Mucosa of rectum (tissue), 2 donors: ENCODE results near the gene PPM1M.

Source experiments
- H3K27ac ChIP-seq, 2 donors: one replicate each; pipeline ENCODE4 v1.7.0; 2013; ENCODE audit warnings: inconsistent platforms in 2 of 2, low read depth in 2 of 2, low read length in 2 of 2
- H3K27me3 ChIP-seq, 2 donors: one replicate each; pipeline ENCODE4 v1.7.0; 2013; ENCODE audit warnings: low read length in 2 of 2; ENCODE audit not compliant: control insufficient read depth in 2 of 2, insufficient read depth in 2 of 2
- H3K36me3 ChIP-seq, 2 donors: one replicate each; pipeline ENCODE4 v1.7.0; 2013; ENCODE audit warnings: low read length in 2 of 2; ENCODE audit not compliant: control insufficient read depth in 2 of 2, insufficient read depth in 2 of 2
- H3K4me1 ChIP-seq, 2 donors: one replicate each; pipeline ENCODE4 v1.7.0; 2013; ENCODE audit warnings: low read length in 2 of 2, mild to moderate bottlenecking in 1 of 2; ENCODE audit not compliant: control insufficient read depth in 2 of 2, insufficient read depth in 2 of 2
- H3K4me3 ChIP-seq, 2 donors: one replicate each; pipeline ENCODE4 v1.7.0; 2013; ENCODE audit warnings: low read length in 2 of 2
- H3K9ac ChIP-seq, 2 donors: one replicate each; pipeline ENCODE4 v1.7.0; 2013; ENCODE audit warnings: low read length in 2 of 2, low read depth in 1 of 2, mild to moderate bottlenecking in 1 of 2
- H3K9me3 ChIP-seq, 2 donors: one replicate each; pipeline ENCODE4 v1.7.0; 2013; ENCODE audit warnings: low read length in 2 of 2; ENCODE audit not compliant: control insufficient read depth in 2 of 2
- donor health status: healthy.
- donor health status: Normal muscosa, but diverticular disease.

Gene PPM1M

DNA sequence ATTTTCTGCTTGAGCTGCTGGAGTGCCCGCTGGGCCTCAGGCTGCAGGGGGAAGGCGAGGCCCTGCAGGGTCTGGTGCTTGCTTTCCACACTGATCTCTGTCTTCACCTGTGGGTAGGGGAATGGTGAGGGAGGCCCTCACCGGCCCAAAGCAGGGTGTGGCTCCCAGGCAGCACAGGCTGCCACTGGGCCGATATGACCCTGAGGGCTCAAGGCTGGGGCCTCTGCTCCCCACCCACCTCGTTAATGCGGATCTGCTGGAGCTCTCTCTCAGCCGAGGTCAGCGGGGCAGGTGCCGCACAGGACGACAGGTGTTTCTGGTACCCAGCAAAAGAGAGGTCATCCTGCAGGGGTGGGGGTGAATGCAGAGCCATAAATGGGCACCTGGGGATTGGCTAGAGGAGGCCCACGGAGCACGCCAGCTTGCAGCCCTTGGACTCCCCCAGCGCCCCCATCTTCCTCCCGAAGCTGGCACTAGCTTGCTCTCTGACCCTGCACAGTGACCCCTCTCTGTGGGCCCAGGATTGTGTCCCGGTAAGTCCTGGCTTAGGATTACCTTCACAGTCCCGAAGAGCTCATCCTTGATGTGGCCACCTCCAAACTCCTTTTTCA, 14.6 kb upstream of the PPM1M start:
- H3K9ac ChIP-seq: no peak overlapping the region
- H3K27ac ChIP-seq: no peak overlapping the region
- H3K4me1 ChIP-seq: peaks cover 0 to 8% of the 10 kb centered on the region in 2 donors
- peaks cover 28 to 41% of the 10 kb centered on the region in 2 donors for H3K36me3 ChIP-seq
- no peaks in the 10 kb centered on the region for H3K9me3 ChIP-seq
- H3K27me3 ChIP-seq: no peaks in the 10 kb centered on the region
- no peak overlapping the region for H3K4me3 ChIP-seq

DNA sequence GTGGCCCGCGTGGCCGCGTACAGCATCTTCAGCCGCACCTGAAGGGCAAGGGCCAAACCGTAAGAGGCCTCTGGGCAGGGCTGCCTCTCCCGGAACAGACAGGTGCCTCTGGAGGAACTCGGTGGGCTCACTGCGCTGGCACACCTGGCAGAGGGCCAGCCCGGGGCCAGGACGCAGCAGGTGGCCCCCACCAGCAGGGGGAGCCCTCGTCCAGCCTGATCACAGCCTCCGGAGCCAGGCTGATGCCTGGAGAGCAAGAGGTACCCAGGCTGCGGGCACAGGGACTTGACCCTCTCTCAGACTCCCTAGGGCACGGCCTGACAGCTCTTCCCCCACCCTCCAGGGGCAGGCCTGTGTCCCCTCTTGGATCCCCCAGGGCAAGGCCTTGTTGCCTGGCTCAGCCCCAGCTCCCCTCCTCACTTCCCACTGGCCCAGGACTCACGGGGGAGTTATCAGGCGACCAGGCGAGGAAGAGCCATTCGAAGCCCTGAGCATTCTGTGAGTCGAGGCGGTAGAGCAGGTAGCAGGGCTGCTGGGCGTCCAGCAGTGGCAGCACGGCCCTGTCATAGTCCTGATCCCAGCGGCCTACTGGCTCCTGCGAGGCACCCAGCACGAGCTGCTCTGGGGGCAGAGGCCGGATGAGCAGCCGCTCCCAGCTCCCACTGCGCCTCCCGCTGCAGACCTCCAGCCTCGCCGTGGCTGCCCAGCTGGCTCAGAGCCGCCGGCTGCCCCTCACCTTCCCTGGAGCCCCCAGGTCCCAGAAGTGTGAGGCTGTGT, 13.9 kb upstream of the PPM1M start:
- no peaks in the 10 kb centered on the region for H3K9me3 ChIP-seq
- peaks cover 28 to 41% of the 10 kb centered on the region in 2 donors for H3K36me3 ChIP-seq
- H3K27ac ChIP-seq: no peak overlapping the region
- no peaks in the 10 kb centered on the region for H3K27me3 ChIP-seq
- no peak overlapping the region for H3K9ac ChIP-seq
- no peak overlapping the region for H3K4me3 ChIP-seq
- H3K4me1 ChIP-seq: peaks cover 5 to 10% of the 10 kb centered on the region in 2 donors

DNA sequence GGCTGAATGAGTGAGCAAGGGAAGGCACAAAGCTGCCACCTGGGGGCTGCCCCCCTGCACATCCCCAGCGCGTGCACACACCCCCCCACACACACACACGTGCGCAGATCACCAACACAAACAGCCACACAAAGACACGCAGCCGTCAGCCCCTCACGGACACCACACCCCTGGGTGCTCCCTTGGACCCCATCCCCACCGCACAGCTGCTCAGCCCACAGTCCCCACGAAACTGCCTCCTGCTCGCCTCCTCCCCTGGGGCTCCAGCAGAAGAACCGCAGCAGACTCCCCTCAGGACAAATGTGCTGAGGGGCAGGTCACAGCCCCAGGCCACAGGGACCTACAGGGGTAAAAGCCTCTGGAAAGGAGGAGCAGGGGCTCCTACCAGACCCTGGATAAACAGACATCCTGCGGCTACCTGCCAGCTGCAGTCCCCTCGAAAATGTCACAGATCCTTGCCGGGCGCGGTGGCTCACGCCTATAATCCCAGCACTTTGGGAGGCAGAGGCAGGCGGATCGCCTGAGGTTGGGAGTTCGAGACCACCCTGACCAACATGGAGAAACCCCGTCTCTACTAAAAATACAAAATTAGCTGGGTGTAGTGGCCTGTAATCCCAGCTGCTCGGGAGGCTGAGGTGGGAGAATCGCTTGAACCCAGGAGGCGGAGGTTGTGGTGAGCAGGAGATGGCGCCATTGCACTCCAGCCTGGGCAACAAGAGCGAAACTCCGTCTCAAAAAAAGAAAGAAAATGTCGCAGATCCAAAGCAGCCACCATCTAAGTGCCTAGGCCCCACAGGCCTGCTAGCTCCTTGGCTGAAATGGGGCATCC, 13.1 kb upstream of the PPM1M start:
- Histone ChIP-seq H3K27me3 (no peaks in the 10 kb centered on the region), H3K4me1 (peaks cover 12 to 18% of the 10 kb centered on the region in 2 donors), H3K4me3 (no peak overlapping the region), H3K27ac (no peak overlapping the region), H3K36me3 (peaks cover 28 to 40% of the 10 kb centered on the region in 2 donors), H3K9ac (no peak overlapping the region), H3K9me3 (no peaks in the 10 kb centered on the region)

DNA sequence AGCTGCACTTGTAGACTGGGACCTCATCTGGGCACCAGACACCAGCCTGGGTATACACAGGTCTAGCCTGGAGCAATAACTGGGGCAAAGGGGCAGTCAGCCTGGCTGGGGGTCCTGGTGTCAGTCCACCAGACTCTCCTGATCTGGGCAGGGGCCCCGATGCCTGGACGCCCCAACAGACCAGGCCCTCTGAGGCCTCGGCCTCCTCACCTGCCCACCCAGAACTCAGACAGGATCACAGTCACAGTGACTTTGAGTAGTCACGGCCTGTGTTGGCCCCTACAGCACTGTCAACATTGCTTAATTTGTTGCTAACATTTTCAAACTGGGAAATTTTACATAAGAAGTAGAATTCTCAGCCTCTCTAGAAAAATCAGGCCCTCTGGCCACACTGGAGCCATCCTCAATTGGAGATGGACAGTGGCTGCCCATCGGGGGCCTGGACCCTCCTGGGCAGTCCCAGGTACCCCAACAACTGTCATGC, 12.4 kb upstream of the PPM1M start:
- H3K27ac ChIP-seq: no peak overlapping the region
- no peaks in the 10 kb centered on the region for H3K27me3 ChIP-seq
- no peak overlapping the region for H3K9ac ChIP-seq
- no peak overlapping the region for H3K4me3 ChIP-seq
- H3K36me3 ChIP-seq: peaks cover 28 to 37% of the 10 kb centered on the region in 2 donors
- H3K4me1 ChIP-seq: peaks cover 18 to 25% of the 10 kb centered on the region in 2 donors
- no peaks in the 10 kb centered on the region for H3K9me3 ChIP-seq

DNA sequence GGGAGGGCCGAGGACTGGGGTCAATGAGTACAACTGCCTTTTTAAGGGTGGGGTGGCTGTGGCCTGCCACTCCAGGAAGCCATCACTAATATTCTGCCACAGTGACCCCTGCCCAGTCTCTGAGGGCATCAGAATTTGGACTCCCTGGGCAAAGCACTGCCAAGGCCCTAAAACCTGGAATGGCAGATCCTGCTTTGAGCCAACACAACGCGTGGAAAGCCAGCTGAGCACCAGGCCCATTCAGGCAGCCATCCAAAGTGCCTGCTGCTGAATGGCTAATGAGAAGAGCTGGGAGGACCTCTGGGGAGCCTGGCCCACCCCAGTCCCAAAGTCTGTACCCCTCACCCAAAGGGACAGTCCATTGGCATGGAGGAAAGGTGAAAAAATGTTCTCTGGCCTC, 11.6 kb upstream of the PPM1M start:
- Histone ChIP-seq H3K27me3 (no peaks in the 10 kb centered on the region), H3K4me1 (peaks cover 22 to 29% of the 10 kb centered on the region in 2 donors), H3K9ac (no peak overlapping the region), H3K36me3 (peaks cover 25 to 34% of the 10 kb centered on the region in 2 donors), H3K4me3 (no peak overlapping the region), H3K27ac (no peak overlapping the region), H3K9me3 (no peaks in the 10 kb centered on the region)

DNA sequence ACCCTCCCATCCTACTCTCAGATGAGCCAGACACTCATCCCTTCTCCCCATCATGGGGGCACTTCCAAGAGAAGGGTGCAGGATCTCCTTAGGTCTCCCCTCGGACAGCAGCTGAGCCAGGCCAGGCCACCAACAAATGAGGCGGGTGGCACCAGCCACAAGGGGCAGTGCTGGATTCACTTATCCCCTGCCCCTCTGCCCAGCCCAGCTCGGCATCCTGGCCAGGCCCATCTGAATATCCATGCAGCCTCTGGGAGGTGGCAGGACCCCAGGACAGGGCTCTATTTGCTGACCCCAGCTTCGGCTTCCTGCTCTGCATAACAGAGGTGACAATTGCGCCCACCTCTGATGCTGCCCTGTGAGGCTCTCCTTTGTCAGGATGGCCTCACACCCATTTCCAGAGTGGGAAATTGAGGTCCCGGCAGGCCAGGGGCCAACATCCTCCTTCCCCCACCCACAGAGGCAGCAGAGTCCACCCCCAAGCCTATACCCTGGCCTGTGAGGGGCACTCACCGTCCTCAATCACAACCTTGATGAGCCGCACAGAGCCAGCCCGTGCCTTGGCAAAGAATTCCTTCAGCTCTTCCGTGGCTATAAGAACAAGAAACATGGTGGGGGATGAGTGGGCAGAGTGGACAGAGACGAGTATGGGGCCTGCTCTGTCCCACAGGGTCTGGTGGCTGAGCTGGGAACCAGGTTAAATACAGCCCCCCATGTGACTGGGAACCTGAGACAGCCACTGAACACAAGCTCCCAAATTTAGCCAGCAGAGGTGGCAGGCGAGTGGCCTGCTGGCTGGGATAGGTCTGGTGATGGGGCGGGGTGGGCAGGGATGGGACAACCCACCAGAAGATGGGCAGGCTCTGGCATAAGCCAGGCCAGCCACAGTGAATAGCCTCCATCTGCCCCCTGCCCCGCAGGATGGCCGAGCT, 10.8 kb upstream of the PPM1M start:
- no peak overlapping the region for H3K9ac ChIP-seq
- H3K9me3 ChIP-seq: no peaks in the 10 kb centered on the region
- H3K36me3 ChIP-seq: peaks cover 17 to 26% of the 10 kb centered on the region in 2 donors
- H3K4me1 ChIP-seq: peaks cover 22 to 30% of the 10 kb centered on the region in 2 donors
- H3K27ac ChIP-seq: no peak overlapping the region
- H3K4me3 ChIP-seq: no peak overlapping the region
- H3K27me3 ChIP-seq: no peaks in the 10 kb centered on the region

DNA sequence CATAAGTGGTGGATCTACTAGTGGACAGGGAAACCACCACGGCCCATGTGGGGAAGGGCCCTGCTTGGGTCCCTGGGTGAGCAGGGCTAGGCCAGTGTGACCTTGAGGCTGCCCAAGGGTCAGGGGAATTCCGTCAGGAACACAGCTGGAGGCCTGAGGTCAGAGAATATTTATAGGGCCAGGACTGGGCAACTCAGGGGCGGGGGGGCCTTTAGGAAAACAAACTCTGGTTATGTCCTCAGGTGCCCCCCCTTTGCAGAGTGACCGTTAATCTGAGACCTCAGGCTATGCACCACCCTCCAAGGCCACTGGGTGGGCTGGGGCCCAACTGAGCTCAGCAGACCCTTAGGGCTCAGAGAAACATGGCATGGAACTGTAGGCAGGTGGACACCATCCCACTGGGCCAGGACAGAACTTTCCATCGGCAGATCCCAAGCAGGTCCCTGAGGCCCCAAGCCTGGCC, 9.1 kb upstream of the PPM1M start:
- Histone ChIP-seq H3K4me1 (peaks cover 25 to 36% of the 10 kb centered on the region in 2 donors), H3K27me3 (no peaks in the 10 kb centered on the region), H3K9me3 (no peaks in the 10 kb centered on the region), H3K27ac (no peak overlapping the region), H3K9ac (no peak overlapping the region), H3K4me3 (no peak overlapping the region), H3K36me3 (peaks cover 2 to 10% of the 10 kb centered on the region in 2 donors)

DNA sequence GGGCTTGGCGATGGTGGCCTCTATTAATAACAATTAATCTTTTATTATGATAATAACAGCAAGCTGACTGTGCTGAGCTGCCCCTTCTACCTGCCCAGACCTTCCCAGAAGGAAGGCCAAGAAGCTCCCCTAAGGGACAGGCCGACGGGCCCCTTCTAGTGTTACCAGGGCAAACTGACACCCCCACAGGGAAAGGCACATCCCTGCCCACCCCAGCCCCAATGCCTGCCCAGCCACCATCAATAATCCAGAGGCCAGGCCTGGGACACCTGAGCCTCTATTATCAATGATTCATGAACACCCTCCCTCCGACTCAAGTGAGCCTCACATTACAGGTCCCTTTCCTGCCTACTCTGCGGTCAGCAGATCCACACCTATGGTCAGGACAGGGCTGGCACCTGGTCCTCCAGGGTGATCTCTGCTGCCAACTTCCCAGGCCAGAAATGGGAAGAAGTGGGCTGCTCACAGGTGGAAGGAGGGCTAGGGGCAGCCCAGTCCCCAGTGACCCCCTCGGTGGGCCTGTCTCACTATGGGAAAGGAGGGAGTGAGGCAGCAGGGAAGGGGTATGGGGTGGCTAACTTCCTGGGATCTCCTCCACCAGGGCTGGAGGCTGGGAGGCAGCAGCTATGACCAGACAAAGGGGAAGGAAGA, 8.4 kb upstream of the PPM1M start:
- Histone ChIP-seq H3K4me1 (peaks cover 25 to 33% of the 10 kb centered on the region in 2 donors), H3K9ac (peak overlapping the region; percentile 63 to 95)

DNA sequence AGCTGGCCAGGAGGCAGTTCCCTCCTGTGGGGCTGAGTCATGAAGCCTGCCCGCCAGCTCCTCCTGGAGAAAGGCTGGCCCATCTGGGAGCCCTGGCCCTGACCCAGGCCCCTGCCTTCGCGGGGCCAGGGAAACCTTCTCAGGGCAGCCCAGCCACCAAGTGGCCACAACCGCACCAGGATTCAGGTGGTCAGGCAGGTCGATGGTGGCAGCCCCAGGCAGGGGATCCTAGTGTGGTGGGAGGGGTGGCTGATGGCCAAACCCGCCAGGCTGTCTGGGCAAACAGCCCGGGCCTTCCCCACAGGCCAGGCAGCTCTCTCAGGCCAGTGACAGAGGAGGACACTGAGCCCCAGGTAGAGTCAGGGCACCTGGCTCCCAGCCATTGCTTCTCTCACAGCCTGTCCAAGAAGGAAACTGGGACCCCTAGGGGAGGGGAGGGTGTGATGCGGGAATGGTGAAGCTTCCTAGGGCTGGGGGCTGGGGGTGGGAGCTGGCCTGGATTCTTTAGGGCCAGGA, 7.8 kb upstream of the PPM1M start:
- Histone ChIP-seq H3K4me3 (peak overlapping the region; percentile 82 to 95), H3K27me3 (no peaks in the 10 kb centered on the region), H3K4me1 (peaks cover 25 to 33% of the 10 kb centered on the region in 2 donors)

More for the DNA sequence above, 8.4 kb upstream of the PPM1M start:
- Histone ChIP-seq H3K9me3 (no peaks in the 10 kb centered on the region), H3K4me3 (peak overlapping the region; percentile 17 to 95), H3K27me3 (no peaks in the 10 kb centered on the region), H3K36me3 (peaks cover 0 to 10% of the 10 kb centered on the region in 2 donors), H3K27ac (peak overlapping the region; percentile 70 to 90)

More for the DNA sequence above, 7.8 kb upstream of the PPM1M start:
- peaks cover 0 to 6% of the 10 kb centered on the region in 2 donors for H3K36me3 ChIP-seq
- H3K27ac ChIP-seq: peak overlapping the region; percentile 51 to 90
- peak overlapping the region in 1 of 2 donors; percentile 95 for H3K9ac ChIP-seq
- H3K9me3 ChIP-seq: no peaks in the 10 kb centered on the region
